Activated CD4-positive, alpha-beta T cell treated with anti-CD3 and anti-CD28 coated beads for 4 hours (primary cell): Measurements from ENCODE around the gene NUCKS1.
A peak's percentile ranks its signal among the peaks of the same experiment; 100 is the strongest.

Experiments used
- DNase-seq, 2 donors: peaks; one replicate each; pipeline ENCODE4 v3.0.0-alpha.2; 2020

Gene NUCKS1

DNA sequence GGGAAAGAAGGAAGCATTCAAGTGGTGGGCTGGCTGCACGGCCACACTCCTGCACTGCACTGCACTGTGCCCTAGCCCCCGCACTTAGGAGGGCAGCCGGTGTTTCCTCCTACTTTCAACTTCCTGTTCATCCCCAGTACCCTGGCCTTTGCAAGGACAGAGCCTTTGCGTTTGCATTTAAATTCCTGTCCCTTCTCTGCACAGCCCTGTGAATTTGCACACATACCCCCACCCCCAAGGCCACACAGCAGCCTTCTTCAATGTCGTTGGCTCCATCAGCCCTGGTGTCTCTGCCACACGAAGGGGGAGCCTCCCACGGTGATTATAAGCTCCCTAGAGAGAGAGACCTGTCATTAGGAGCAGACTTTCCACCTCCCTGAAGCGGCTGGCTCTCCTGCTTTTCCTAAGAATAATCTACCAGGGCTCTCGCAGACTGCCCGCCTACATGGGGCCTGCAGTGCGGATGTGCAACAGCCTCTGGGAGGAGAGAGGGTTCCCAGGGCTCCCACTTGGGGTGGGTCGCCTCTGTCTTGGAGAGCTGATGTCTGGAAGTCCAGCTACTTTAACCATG, 56.5 kb downstream of the NUCKS1 start:
- no peak for DNase-seq

DNA sequence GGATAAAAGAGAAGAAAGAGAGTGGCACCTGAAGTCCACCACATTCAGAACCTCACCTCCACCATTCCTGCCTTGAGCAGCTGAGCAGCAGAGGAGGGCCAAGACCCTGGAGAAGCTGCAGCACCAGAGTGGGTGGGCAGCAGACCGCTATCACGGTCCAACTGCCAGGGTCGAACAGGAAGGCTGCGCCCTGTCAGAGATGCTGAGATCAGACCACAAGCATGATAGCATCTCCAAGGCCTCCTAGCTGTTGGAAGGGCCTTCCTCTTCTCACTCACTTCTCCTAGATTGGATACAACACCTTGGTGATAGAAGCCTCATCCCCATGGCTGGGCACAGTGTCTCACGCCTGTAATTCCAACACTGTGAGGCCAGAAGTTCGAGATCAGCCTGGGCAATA, 57.6 kb downstream of the NUCKS1 start:
- DNase-seq: no peak

- no peak for DNase-seq
Measured at GRCh38 chr1:205690122-205690756, 59.7 kb downstream of the NUCKS1 start.

DNA sequence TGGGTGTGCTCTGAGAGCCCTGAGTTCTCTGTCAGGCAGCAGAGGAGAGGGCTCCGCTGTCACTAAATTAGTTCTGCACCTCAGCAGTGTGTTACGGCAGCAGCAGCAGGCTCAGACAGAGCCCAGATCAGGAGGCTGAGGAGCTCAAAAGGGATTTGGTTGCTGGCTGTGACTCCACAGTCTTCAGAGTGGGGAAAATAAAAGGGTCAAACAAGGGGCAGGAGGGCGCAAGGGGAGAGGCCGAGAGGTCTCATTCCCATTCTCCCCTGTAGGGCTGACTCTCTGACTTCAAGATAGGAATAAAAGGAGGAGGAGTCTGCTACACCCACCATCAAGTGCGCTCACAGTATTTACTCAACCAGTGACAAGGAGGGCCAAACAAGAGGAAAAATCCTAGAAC, 60.5 kb downstream of the NUCKS1 start:
- DNase-seq: no peak

- no peak for DNase-seq
Measured at GRCh38 chr1:205688171-205689080, 61.6 kb downstream of the NUCKS1 start.

DNA sequence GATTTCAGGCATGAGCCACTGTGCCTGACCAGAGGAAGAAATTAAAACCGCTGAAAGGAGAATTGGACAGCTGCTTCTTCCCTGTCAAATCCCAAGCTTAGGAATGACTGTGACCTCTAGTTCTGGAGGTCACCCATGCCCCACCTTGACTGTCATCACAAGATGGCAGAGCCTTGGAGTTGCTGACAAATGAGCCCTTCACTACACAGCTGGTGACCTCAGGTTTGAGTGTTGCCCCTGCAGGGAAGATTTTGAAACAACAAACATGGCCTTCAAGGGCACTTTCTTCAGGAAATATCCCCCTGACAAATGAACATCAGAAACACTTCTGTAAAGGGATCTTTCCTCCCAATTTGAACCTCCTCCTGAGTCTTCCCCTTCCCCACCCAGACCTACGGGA, 62.7 kb downstream of the NUCKS1 start:
- no peak for DNase-seq

GRCh38 chr1:205681364-205681763, 68.6 kb downstream of the NUCKS1 start:
- DNase-seq: no peak

DNA sequence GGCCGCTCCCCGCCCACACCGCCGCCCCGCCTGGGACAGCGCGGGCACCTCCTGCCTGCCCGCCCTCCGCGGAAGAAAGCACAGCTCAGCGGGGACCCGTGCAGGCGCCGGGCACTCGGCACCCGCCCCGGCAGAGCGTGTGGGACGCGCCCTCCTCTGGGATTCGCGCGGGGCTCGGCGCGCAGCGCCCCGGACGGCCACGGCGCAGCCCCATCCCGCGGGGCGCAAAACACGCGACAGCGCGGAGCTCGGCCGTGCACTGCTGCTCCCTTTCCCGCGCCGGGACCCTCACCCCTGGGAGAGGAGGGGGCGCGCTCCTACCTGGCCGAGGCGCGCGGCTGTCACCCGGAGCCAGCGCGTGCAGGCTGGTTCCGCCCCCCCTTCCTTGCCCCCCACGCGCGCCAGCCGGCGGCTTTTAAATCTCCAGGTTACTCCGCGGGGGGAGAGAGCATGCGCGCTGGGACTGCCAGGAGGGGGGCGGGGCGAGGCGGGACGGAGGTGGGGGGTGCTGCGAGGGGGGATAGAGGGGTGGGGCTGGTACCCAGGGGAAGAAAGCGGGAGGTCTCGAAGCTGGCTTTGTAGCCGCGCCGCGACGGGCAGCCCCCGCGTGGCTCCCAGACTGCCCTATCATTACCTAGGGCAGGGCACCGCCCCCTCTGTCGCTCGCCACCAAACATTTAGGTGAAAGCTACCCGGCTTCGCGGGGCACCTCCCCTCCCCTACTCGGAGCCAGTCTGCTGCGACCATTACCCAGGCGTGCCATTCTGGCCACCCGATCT, 69.7 kb downstream of the NUCKS1 start, which contains the start of gene SLC45A3:
Gene SLC45A3 (minus strand): TSS at position 437 of the 779 bp plus-strand sequence. CDS start 15,853 bp downstream, outside the sequence.
- peak; percentile 41 to 61 for DNase-seq

DNA sequence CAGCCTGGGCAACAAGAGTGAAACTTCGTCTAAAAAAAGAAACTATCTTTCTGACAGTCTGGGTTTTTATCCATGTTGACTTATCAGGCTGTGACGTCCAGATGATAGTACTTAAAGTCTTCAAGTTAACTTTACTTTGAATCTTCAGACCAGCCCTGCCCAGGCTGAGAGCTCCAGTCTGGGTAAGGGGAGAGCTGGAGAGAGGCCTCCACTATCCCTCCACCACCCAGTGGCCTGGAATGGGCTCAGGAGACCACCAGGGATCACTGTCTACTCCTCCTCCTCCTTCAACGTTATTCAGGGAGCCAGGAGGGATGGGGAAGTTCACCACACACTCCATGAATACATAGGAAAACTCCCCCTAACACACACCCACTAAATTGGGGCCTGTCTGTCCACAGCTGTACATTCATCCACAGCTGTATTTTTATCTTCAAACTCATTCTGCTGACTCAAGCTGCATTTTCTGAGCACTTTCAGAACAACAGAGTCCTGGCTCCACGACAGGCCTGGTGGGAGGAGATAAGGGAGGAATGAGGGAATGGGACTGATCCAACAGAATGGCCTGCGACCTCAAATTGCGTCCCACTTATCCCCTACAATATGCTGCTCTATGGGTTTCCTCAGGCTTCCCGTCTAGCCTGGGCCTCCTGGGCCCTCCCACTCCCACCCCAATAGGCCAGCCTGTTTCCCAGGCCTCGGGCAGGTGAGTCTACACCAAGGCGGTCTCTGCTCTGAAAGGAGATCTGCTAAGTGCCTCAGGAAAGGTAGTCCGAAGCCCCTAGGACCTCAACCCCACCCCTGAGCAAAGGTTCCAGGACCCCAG, 71.5 kb downstream of the NUCKS1 start:
- DNase-seq: no peak

DNA sequence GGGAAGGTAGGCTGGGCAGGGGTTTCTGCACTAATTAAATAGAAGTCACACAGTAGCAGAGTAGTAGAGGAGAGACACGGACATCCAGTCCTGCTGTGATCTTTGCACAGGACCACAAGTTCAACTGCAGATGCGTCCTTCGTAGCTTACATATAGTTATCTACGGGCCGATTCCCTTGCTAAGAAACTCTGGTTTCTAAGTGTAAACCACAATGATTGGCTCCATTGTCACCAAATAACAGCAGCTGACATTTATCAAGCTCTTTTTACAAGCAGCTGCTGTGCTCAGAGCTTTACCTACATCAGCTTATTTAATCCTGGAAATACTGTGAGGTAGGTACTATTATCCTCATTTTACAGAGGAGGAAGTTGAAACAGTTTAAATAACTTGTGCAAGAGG, 72.8 kb downstream of the NUCKS1 start:
- no peak for DNase-seq

DNA sequence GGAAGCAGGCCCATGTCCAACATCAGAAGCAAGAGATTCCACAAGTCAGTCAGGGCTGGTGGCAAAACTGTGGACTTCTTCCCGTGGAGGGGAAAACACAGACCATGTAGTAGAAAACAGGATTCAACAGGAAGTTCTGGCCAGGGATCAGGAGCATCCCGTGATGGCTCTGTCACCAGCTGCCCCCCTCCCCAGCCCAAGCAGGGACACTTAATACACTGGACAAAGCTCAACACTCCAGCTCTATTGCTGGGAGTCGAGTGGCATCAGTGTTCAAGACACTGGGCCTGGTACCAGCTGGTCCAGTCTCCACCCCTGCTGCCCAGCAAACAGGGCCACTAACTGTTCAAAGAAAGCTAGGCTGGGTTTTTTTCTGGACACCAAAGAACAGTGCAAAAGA, 73.4 kb downstream of the NUCKS1 start:
- DNase-seq: no peak

DNA sequence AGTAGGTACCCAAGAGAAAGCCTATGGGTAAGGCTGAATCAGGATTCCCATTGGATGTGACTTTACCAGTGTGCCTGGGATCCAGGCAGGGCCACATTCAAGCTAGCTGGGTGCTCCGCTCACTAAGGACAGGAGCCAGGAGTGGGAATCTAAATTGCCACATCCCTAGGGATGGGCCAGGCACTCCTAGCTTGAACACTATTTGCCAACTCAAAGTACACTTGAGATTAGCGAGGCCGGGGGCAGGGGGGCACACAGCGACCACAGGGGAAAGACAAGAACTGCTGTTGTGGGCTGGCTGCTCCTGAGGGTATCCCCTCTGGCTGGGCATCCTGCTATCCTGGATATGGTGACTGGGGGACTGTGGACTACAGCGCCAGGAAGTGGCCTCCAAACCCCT, 74.0 kb downstream of the NUCKS1 start:
- no peak for DNase-seq

GRCh38 chr1:205675247-205675646, 74.7 kb downstream of the NUCKS1 start:
- no peak for DNase-seq

- DNase-seq: no peak
Measured at GRCh38 chr1:205672970-205673369, 77.0 kb downstream of the NUCKS1 start.

DNA sequence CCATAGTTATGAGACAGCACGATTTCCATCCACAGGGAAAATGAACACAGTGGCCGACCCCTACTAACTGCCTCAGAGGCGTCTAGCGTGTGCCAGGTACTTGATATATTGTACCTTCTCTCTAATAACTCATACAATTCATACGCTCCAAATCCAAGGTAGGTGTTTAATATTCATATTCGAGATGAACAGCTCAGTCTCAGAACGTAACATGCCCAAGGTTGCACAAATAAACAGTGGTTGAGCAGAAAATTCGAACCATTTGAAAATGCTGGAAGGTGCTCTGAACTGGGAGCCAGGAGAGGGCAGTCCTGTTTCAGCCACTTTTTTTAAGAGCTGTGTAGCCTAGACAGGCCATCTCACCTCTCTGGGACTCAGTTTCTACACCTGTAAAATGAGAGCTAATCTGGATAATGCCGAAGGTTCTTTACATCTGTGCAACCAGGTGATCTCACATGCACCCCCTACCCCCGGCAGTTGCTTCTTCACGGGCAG, 77.5 kb downstream of the NUCKS1 start:
- no peak for DNase-seq

DNA sequence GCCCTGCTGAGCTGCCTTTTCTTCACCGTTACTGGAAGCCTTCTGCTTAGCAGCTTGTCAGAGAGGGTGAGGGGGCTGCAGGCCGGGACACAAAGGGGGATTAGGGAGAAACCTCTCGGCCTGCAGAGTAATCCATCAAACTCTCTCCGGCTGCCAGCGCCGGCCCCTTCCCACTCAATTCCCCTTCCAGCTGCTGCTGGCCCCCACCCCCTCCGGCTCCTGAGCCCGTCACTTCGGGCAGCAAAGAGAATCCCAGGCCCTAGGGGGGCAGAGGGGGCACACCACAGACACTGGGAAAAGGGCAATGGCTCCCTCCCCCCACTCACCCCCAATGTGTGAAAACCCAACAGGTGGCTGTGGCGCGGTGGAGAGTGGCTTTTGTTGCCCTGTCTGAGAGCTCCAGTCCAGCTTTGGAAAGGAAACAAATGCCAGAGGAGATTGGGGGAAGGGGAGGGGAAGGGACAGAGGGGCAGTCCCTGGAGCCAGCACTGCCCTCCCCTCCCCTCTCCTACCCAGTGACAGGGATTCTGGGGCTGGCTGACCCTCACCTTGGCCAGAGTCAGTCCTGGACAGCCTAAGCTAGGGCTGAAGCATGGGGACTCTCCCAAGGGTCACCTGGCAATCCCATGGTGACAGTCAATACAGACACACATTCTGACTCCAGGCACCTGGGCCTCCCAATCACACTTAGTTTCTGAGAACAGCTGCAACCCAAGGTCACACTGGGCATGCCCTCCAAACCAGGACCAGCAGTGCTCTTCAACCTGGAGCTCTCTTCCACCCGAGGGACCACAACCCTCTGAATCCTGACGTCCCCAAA, 79.2 kb downstream of the NUCKS1 start:
- no peak for DNase-seq

DNA sequence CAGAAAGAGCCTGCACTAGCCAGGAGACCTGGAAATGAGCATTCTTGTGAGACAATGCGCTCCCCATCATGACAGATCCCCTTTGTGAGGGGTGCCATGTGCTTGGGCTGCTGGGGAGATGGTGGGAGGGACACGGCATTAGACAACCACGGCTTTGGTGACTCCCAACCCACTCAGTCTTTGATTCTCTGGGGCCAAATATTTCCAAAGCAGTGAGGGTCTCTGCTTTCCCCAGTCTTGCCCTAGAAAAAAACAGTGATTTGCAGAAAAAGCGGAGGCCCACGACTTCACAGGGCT, 79.9 kb downstream of the NUCKS1 start:
- DNase-seq: no peak

DNA sequence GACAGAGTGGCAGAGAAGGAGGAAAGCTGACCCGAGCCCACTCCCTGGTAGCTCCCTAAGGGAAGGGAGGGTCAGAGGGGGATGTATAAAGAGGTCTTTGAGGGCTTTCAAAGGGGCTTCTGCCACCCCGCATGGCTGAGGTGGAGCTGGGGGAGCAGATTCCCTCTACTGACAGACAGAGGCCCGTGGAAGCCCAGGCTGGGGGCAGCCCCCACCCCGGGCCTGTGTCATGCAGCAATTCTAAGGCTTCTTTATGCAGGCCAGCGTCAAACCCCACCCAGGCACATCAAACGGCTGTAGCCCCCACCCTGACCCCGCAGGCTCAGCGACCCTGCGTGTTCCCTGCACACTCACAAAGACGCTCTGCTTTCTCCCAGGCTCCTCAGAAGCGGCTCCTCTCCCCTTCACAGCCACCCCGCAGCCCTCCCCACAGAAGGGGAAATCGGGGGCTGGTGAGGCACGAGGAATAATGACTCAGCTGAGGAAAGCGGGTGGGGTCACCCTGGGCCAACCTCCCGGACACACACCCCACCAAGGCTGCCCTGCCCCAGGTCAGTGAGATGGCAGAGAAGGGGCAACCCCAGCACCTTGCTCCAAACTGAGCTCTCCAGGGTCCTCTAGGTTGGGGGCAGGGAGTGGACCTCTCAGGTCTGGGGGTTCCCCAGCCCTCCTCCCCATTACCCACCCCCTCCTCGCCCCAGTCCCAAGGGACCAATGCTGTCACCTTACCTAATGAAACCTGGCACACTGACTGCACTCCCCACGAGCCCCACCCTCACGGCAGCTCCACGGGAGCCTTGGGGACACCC, 80.4 kb downstream of the NUCKS1 start:
- no peak for DNase-seq

DNA sequence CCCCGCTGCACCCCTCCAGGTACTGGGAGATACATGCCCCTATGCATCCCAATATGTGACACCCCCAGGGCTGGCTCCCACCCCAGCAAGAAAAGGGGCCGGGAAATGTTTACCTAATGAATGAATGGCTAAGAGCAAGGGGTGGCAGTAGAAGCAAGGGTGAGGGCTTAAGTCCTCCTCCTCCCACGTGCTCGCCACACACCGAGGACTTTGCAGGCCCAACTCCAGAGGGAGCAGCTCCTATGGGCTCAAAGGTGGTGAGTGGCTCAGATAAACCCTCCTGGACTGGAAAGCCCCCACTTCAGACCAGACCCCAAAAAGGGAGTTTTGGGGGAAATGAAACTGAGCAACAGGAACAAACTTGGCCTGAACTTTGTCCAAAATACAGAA, 81.0 kb downstream of the NUCKS1 start:
- no peak for DNase-seq

- DNase-seq: no peak
Measured at GRCh38 chr1:205667909-205668643, 81.9 kb downstream of the NUCKS1 start.
